Measurements from ENCODE around the gene FGF12. TPM values are rescaled to one million over a fixed set of nuclear protein-coding genes. Genes with fewer than 3 reads are reported as not detected.
"Not testable (repeated sequence)": the region's sequence is repeated elsewhere in the genome, so short reads cannot be mapped to it uniquely, and the experiment has no call there.

The FGF12 gene
- total RNA-seq, 1 experiment from 2014 or later = 0.69 TPM

GRCh38 chr3:192577811-192578210 lies 149.5 kb downstream of the FGF12 start:
- no peak for DNase-seq (ENCODE audit: low read depth)

GRCh38 chr3:192577271-192577670 lies 150.1 kb downstream of the FGF12 start:
- no peak for DNase-seq (ENCODE audit: low read depth)

- DNase-seq (ENCODE audit: low read depth) = not testable (repeated sequence)
Measured at GRCh38 chr3:192576704-192577103, 150.6 kb downstream of the FGF12 start.

- DNase-seq (ENCODE audit: low read depth) = no peak
Measured at GRCh38 chr3:192575879-192576506, 151.3 kb downstream of the FGF12 start.

- no peak for DNase-seq (ENCODE audit: low read depth)
Measured at GRCh38 chr3:192573240-192573639, 154.1 kb downstream of the FGF12 start.

GRCh38 chr3:192570821-192571791 lies 156.2 kb downstream of the FGF12 start:
- peak; percentile 80 for DNase-seq (ENCODE audit: low read depth)

GRCh38 chr3:192570315-192570714 lies 157.0 kb downstream of the FGF12 start:
- no peak for DNase-seq (ENCODE audit: low read depth)

GRCh38 chr3:192566706-192567290 lies 160.5 kb downstream of the FGF12 start:
- DNase-seq (ENCODE audit: low read depth) = peak; percentile 71

- DNase-seq (ENCODE audit: low read depth) = no peak
Measured at GRCh38 chr3:192564611-192565010, 162.7 kb downstream of the FGF12 start.

GRCh38 chr3:192563417-192563816 lies 163.9 kb downstream of the FGF12 start:
- DNase-seq (ENCODE audit: low read depth) = no peak

GRCh38 chr3:192553707-192554106 lies 173.6 kb downstream of the FGF12 start:
- no peak for DNase-seq (ENCODE audit: low read depth)

GRCh38 chr3:192550356-192550755 lies 177.0 kb downstream of the FGF12 start:
- no peak for DNase-seq (ENCODE audit: low read depth)

GRCh38 chr3:192545333-192545732 lies 182.0 kb downstream of the FGF12 start:
- no peak for DNase-seq (ENCODE audit: low read depth)

- DNase-seq (ENCODE audit: low read depth) = no peak
Measured at GRCh38 chr3:192543163-192543562, 184.2 kb downstream of the FGF12 start.

GRCh38 chr3:192516820-192517219 lies 210.5 kb downstream of the FGF12 start:
- DNase-seq (ENCODE audit: low read depth) = no peak

GRCh38 chr3:192515664-192516045 lies 211.7 kb downstream of the FGF12 start:
- DNase-seq (ENCODE audit: low read depth) = peak; percentile 5

- DNase-seq (ENCODE audit: low read depth) = peak; percentile 49
Measured at GRCh38 chr3:192514754-192515663, 212.3 kb downstream of the FGF12 start.

- DNase-seq (ENCODE audit: low read depth) = peak; percentile 52
Measured at GRCh38 chr3:192514081-192514753, 213.1 kb downstream of the FGF12 start.

GRCh38 chr3:192505731-192506130 lies 221.6 kb downstream of the FGF12 start:
- DNase-seq (ENCODE audit: low read depth) = no peak

- DNase-seq (ENCODE audit: low read depth) = no peak
Measured at GRCh38 chr3:192501401-192501800, 225.9 kb downstream of the FGF12 start.
